Upper lobe of right lung (tissue), 1 donor: ENCODE measurements around the gene GNG4. TPM values are rescaled to one million over a fixed set of nuclear protein-coding genes. Genes with fewer than 3 reads are reported as not detected.

Experiments
- ATAC-seq: fragments of 200-7000 bp; cut with Tn5 transposase; one replicate; pipeline ENCODE4 v1.9.1; 2020; ENCODE audit warnings: mild to moderate bottlenecking, moderate library complexity
- DNase-seq: peaks from one replicate; pipeline ENCODE4 v3.0.0-alpha.2; 2020
- H3K27ac ChIP-seq: fragments of 200-600 bp; one replicate; pipeline ENCODE4 v1.8.0; 2022
- H3K27me3 ChIP-seq: fragments of 200-600 bp; one replicate; pipeline ENCODE4 v1.8.0; 2022; ENCODE audit warnings: mild to moderate bottlenecking
- H3K36me3 ChIP-seq: fragments of 200-600 bp; one replicate; pipeline ENCODE4 v1.8.0; 2022
- H3K4me1 ChIP-seq: fragments of 200-600 bp; one replicate; pipeline ENCODE4 v1.8.0; 2022
- H3K4me3 ChIP-seq: fragments of 200-600 bp; one replicate; pipeline ENCODE4 v1.8.0; 2022; ENCODE audit warnings: mild to moderate bottlenecking
- H3K9me3 ChIP-seq: fragments of 200-600 bp; one replicate; pipeline ENCODE4 v1.8.0; 2022
- CTCF ChIP-seq: fragments of 200-600 bp; IDR thresholded peaks from one replicate; pipeline ENCODE4 v1.8.0; 2022; ENCODE audit warnings: antibody characterized with exemption
- intact Hi-C: fragments of 100-400 bp; cut with DNase I; formaldehyde crosslinking; loops from one replicate; pipeline ENCODE4 v1.11.0; 2022
- total RNA-seq: library from RNA; stranded (reverse); fragmentation: NEBNext Ultra II Directional; extraction: Animal tissue kit (Norgen Biotek cat#: 25700); gene quantifications from one replicate; pipeline ENCODE4 v1.2.1, GENCODE V29; 2021
- donor health status: DM: no; HTN: yes; CAD: no; lungs with severe emphysema.

GNG4 gene
- total RNA-seq, 1 donor from 2014 or later: not detected

DNA sequence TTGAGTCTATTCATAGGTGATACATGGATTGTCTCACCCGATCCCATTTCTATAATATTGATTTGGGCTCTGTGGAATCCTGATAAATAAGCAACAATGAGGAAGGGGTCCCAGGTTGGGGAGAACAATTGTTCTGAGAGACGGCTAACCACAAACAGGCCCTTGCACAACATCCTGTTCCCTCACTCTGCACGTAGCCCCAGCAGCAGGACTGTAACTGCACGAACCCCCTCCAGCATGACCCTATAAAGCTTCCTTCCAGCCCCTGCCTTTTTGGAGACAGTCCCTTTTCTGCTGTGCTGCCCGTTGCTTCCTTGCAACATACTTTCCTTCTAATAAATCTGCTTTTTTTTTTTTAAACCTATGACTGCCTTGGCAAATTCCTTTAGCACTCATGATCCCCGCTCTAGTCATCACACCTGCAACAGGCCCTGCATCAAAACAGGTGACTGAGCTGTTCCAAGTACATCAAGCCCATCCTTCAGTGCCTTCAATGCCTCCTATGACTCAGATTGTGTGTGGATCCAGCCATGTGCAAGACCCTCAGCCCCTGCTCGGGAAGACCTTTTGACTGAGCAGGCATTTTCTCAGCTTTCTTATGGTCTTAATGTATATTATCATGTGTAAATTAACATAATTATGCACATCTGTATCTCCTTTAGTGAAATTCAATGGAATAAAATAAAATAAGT lies 81.6 kb downstream of the GNG4 start:
- no peak for TF ChIP-seq CTCF
- Histone ChIP-seq H3K4me1 (no peaks in the 10 kb centered on the region), H3K9me3 (no peaks in the 10 kb centered on the region), H3K36me3 (no peaks in the 10 kb centered on the region), H3K27ac (no peak overlapping the region), H3K27me3 (no peaks in the 10 kb centered on the region), H3K4me3 (no peak overlapping the region)
- no peak for ATAC-seq
- DNase-seq: no peak
- intact Hi-C loops: no loop called here

- TF ChIP-seq CTCF: no peak
These were observed 83.5 kb downstream of the GNG4 start for GRCh38 chr1:235566084-235566483.

DNA sequence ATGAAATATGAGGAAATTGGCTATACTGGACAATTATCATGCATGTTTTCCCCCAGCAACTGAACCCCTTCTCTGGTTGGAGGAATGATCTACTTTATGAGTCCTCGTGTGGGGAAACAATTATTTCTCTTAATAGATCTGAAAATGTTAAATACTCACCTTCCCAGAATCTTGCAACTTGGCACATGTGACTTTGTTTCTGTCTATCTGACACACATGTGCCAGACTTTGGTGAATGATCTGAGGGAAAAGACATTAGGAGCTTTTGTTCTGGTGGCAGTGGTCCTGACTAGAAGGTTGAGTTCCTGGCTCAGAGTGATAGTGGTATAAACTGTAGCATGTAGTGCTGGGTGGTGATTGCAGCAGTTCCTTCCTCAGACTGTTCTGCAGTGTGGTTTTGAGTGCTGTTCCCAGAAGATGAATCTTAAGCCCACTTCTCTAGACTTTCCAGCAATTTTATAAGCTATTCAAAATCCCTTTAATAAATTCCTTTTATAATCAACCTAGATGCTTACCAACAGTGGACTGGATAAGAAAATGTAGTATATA lies 86.0 kb downstream of the GNG4 start:
- TF ChIP-seq CTCF: no peak
- DNase-seq: no peak
- H3K9me3 ChIP-seq: no peaks in the 10 kb centered on the region
- no peak overlapping the region for H3K27ac ChIP-seq
- intact Hi-C loops: no loop called here
- no peaks in the 10 kb centered on the region for H3K27me3 ChIP-seq
- ATAC-seq: no peak
- no peaks in the 10 kb centered on the region for H3K4me1 ChIP-seq
- H3K4me3 ChIP-seq: no peak overlapping the region
- H3K36me3 ChIP-seq: no peaks in the 10 kb centered on the region

More at GRCh38 chr1:235566084-235566483, 83.5 kb downstream of the GNG4 start:
- ATAC-seq: no peak
- no peaks in the 10 kb centered on the region for H3K9me3 ChIP-seq
- no peaks in the 10 kb centered on the region for H3K27me3 ChIP-seq
- no peak overlapping the region for H3K4me3 ChIP-seq
- H3K36me3 ChIP-seq: no peaks in the 10 kb centered on the region
- intact Hi-C loops: no loop called here
- H3K4me1 ChIP-seq: no peaks in the 10 kb centered on the region
- H3K27ac ChIP-seq: no peak overlapping the region
- no peak for DNase-seq

DNA sequence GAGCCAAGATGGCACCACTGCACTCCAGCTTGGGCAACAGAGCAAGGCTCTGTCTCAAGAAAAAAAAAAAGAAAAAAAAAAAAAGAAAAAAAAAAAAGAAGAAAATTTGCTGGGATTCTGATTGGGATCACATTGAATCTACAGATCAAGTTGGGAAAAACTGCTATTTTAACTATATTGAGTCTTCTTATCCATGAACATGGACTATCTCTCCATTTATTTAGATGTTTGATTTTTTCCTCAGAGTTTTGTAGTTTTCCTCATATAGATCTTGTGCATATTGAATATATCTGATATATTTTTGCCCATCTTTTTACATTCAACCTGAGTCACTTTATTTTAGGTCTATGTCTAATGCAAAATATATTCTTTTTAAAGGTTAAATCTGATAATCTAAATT lies 87.0 kb downstream of the GNG4 start:
- Histone ChIP-seq H3K4me1 (no peaks in the 10 kb centered on the region), H3K27ac (no peak overlapping the region), H3K27me3 (no peaks in the 10 kb centered on the region), H3K4me3 (no peak overlapping the region), H3K36me3 (no peaks in the 10 kb centered on the region), H3K9me3 (no peaks in the 10 kb centered on the region)
- no peak for TF ChIP-seq CTCF
- no peak for DNase-seq
- intact Hi-C loops: no loop called here
- no peak for ATAC-seq

DNA sequence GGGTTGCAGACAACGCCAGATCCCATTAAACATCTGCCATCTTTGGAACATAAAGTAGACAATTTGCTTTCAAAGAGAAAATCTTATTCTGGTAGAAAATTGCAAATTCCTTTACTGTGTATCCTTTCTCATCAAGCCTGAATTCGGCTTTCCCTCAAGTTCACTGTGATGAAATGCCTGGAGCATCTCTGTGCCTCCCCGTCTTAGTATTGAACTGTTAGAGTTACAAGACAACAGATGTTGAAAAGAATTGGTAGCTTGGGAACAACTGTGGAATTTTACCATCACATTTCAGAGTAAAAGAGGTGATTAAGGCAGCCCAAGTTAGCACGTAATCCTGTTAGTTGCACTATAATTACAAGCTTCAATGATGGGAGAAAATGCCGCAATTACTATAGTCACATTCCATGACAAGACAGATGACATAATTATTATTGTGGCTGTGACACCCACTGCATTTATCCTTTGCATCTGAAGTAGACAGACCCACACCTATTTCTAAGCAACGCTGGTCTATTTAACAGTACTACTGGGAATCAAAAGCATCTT lies 90.9 kb downstream of the GNG4 start:
- no peak for TF ChIP-seq CTCF
- no peak overlapping the region for H3K4me3 ChIP-seq
- ATAC-seq: no peak

More for the DNA sequence above, 90.9 kb downstream of the GNG4 start:
- Histone ChIP-seq H3K36me3 (no peaks in the 10 kb centered on the region), H3K27ac (no peak overlapping the region), H3K27me3 (no peaks in the 10 kb centered on the region), H3K4me1 (no peaks in the 10 kb centered on the region), H3K9me3 (no peaks in the 10 kb centered on the region)
- intact Hi-C loops: no loop called here
- DNase-seq: no peak
